Endothelial cell of umbilical vein (primary cell): ENCODE measurements around the gene PTPRZ1. TPM values are rescaled to one million over a fixed set of nuclear protein-coding genes. Genes with fewer than 3 reads are reported as not detected.

ENCODE experiments used
- BruUV-seq: library from RNA; stranded (reverse); fragments of 400-500 nt; replicated peaks from 2 replicates; lab custom pipeline; 2021; lab: Mats Ljungman, UMichigan
- CTCF ChIA-PET: fragments of 300-600, 350-600 bp; sonication (Branson Sonifier 250); formaldehyde crosslinking; loops from one replicate; lab custom pipeline; 2021; ENCODE audit warnings: antibody characterized with exemption, inconsistent platforms; lab: Charles Lee
- POLR2A ChIA-PET: fragments of 300-600, 350-600 bp; sonication (Branson Sonifier 250); formaldehyde crosslinking; loops from one replicate; lab custom pipeline; 2021; ENCODE audit warnings: antibody characterized with exemption, inconsistent platforms; lab: Charles Lee
- DNase-seq: peaks from one replicate; pipeline ENCODE4 v3.0.0-alpha.2; 2011; ENCODE audit warnings: low read depth, low spot score
- FAIRE-seq: peaks from 2 replicates; lab custom pipeline; 2011; peaks lifted over from hg19 to GRCh38; lab: Jason Lieb, UNC
- H2AFZ ChIP-seq: 2 replicates; pipeline ENCODE4 v1.6.0; 2012; ENCODE audit warnings: low read depth, low read length, control low read depth, inconsistent platforms
- H3K27ac ChIP-seq: 2 replicates; pipeline ENCODE4 v1.5.1; 2011; ENCODE audit warnings: low read depth, mild to moderate bottlenecking, control low read depth, low read length, moderate library complexity; ENCODE audit not compliant: insufficient read depth
- H3K27me3 ChIP-seq, 2 experiments: 2 replicates each; pipeline versions ENCODE4 v1.6.0 to v1.6.1; 2011; ENCODE audit warnings: low read length in 2 of 2, mixed read lengths in 1 of 2; ENCODE audit not compliant: control insufficient read depth in 2 of 2, insufficient read depth in 2 of 2
- H3K36me3 ChIP-seq, 2 experiments: 2 replicates in 1 of 2; 3 replicates in 1 of 2; pipeline ENCODE4 v1.5.1; 2011; ENCODE audit warnings: low read length in 2 of 2, mild to moderate bottlenecking in 1 of 2, moderate library complexity in 1 of 2; ENCODE audit not compliant: control insufficient read depth in 2 of 2, insufficient read depth in 2 of 2; ENCODE audit errors: extremely low read depth in 1 of 2
- H3K4me1 ChIP-seq: 3 replicates; pipeline ENCODE4 v1.5.1; 2011; ENCODE audit warnings: mild to moderate bottlenecking, low read length; ENCODE audit not compliant: control insufficient read depth, insufficient read depth; ENCODE audit errors: extremely low read depth
- H3K4me2 ChIP-seq: 2 replicates; pipeline ENCODE4 v1.6.1; 2011; ENCODE audit warnings: low read length, control low read depth, mixed read lengths; ENCODE audit not compliant: insufficient read depth
- H3K4me3 ChIP-seq, 3 experiments: fragments of 200-600 bp in 1 of 3; sonication (generic), shearing (Covaris generic) in 1 of 3; replicated peaks in 1 of 3; 2 replicates each; pipeline ENCODE4 v1.5.1; 2011 to 2016; ENCODE audit warnings: control low read depth in 3 of 3, low read length in 3 of 3, mild to moderate bottlenecking in 2 of 3, inconsistent platforms in 1 of 3, low read depth in 1 of 3, moderate library complexity in 1 of 3; ENCODE audit not compliant: insufficient read depth in 1 of 3
- H3K79me2 ChIP-seq: 2 replicates; pipeline ENCODE4 v1.6.0; 2012; ENCODE audit warnings: low read length, inconsistent platforms; ENCODE audit not compliant: control insufficient read depth, insufficient read depth
- H3K9ac ChIP-seq: replicated peaks from 2 replicates; pipeline ENCODE3; 2011; ENCODE audit warnings: low read length, control low read depth; ENCODE audit not compliant: insufficient read depth; ENCODE audit errors: extremely low read depth
- H3K9me1 ChIP-seq: replicated peaks from 3 replicates; pipeline ENCODE4 v1.6.0; 2011; ENCODE audit warnings: mild to moderate bottlenecking, low read length; ENCODE audit not compliant: control insufficient read depth, insufficient read depth; ENCODE audit errors: extremely low read depth
- H3K9me3 ChIP-seq: replicated peaks from 2 replicates; pipeline ENCODE4 v1.5.1; 2012; ENCODE audit warnings: low read length, inconsistent platforms; ENCODE audit not compliant: control insufficient read depth, insufficient read depth
- H4K20me1 ChIP-seq: replicated peaks from 2 replicates; pipeline ENCODE3; 2011; ENCODE audit warnings: mild to moderate bottlenecking, low read length; ENCODE audit not compliant: control insufficient read depth, insufficient read depth; ENCODE audit errors: extremely low read depth
- FOS ChIP-seq: IDR thresholded peaks from 2 replicates; pipeline ENCODE4 v1.6.1; 2011; ENCODE audit warnings: mild to moderate bottlenecking, low read length, moderate library complexity, borderline replicate concordance; ENCODE audit not compliant: insufficient read depth
- JUN ChIP-seq: IDR thresholded peaks from 2 replicates; pipeline ENCODE4 v1.6.1; 2011; ENCODE audit warnings: borderline replicate concordance, low read depth; ENCODE audit not compliant: insufficient read length, insufficient read depth
- MYC ChIP-seq: IDR thresholded peaks from one replicate; pipeline ENCODE4 v1.6.1; 2011; ENCODE audit warnings: mild to moderate bottlenecking, low read depth, low read length
- POLR2AphosphoS5 ChIP-seq: IDR thresholded peaks from 2 replicates; pipeline ENCODE4 v1.6.1; 2012; ENCODE audit warnings: low read depth, mild to moderate bottlenecking, control low read depth, low read length, moderate library complexity; ENCODE audit not compliant: insufficient read depth
- dilution Hi-C: fragments of 300-500 bp; cut with MboI; formaldehyde crosslinking; loops from one replicate; pipeline ENCODE4 v1.15.0; 2019; ENCODE audit warnings: low sequenced_read_pairs; ENCODE audit not compliant: extremely low pct_ligation_motif_present
- intact Hi-C: fragments of 100-400 bp; cut with micrococcal nuclease; formaldehyde crosslinking; loops from one replicate; pipeline ENCODE4 v1.10.0; 2022
- polyA plus RNA-seq, 4 experiments: library from polyadenylated mRNA; depleted of rRNA in 3 of 4; stranded (reverse) in 3 of 4; unstranded in 1 of 4; fragments of >200 nt; gene quantifications; 2 replicates each; pipeline versions ENCODE4 v1.2.1 to v1.2.3, GENCODE V29; 2011 to 2012; ENCODE audit warnings: missing spikeins in 1 of 4
- total RNA-seq: library from RNA; stranded (reverse); gene quantifications from 2 replicates; pipeline ENCODE4 v1.2.3, GENCODE V29; 2021

Gene PTPRZ1
- total and polyA plus RNA-seq, 2 donors (not counting 3 experiments of a cell fraction or from before 2014, with no cell fraction given), result 0.07 TPM; not detected in 1

- H3K9me3 ChIP-seq, result no peaks in the 10 kb centered on the region
- intact Hi-C loops, result no loop called here
- TF ChIP-seq FOS (peak; percentile 38), MYC (no peak), POLR2AphosphoS5 (no peak), JUN (peak; percentile 61)
- H3K79me2 ChIP-seq, result no peaks in the 10 kb centered on the region
- no peak overlapping the region for H3K27ac ChIP-seq
- no peaks in the 10 kb centered on the region for H3K36me3 ChIP-seq
- H3K9ac ChIP-seq, result no peak overlapping the region
- H3K4me2 ChIP-seq, result peak overlapping the region; percentile 81
- no TSS peak for BruUV-seq
- ChIA-PET POLR2A (no interaction called here), CTCF (interaction anchor here (1.1 to 1.7 kb wide), 4 partner anchors 38 to 947 kb away, joined by 3 to 15 read pairs (median 4); no protein-coding TSS in a partner anchor)
- dilution Hi-C loops, result no loop called here
- peak overlapping the region in 1 of 3 experiments; percentile 17 for H3K4me3 ChIP-seq
- H3K9me1 ChIP-seq, result no peaks in the 10 kb centered on the region
- FAIRE-seq, result peak; percentile 8
- H3K4me1 ChIP-seq, result peaks cover 8% of the 10 kb centered on the region
- no peaks in the 10 kb centered on the region for H4K20me1 ChIP-seq
- peak overlapping the region; percentile 38 for H2AFZ ChIP-seq
- DNase-seq, result peak; percentile 48
- H3K27me3 ChIP-seq, result no peaks in the 10 kb centered on the region
Measured at GRCh38 chr7:122055073-122055472, 182.1 kb downstream of the PTPRZ1 start.

- no peak overlapping the region for H3K9ac ChIP-seq
- BruUV-seq, result no TSS peak
- no peak overlapping the region for H3K4me2 ChIP-seq
- H3K9me3 ChIP-seq, result no peaks in the 10 kb centered on the region
- H2AFZ ChIP-seq, result no peak overlapping the region
- intact Hi-C loops (no loop called here), dilution Hi-C loops (no loop called here)
- no peaks in the 10 kb centered on the region for H3K36me3 ChIP-seq
- DNase-seq (peak; percentile 43), FAIRE-seq (no peak)
- no peaks in the 10 kb centered on the region for H3K27me3 ChIP-seq
- ChIA-PET CTCF (interaction anchor here (1.2 kb wide), 1 partner anchor 36 kb away, joined by 5 read pairs; no protein-coding TSS in a partner anchor), POLR2A (no interaction called here)
- no peaks in the 10 kb centered on the region for H3K79me2 ChIP-seq
- H3K9me1 ChIP-seq, result no peaks in the 10 kb centered on the region
- H3K27ac ChIP-seq, result no peak overlapping the region
- no peak overlapping the region for H3K4me3 ChIP-seq
- H4K20me1 ChIP-seq, result no peaks in the 10 kb centered on the region
- no peak for TF ChIP-seq MYC
- H3K4me1 ChIP-seq, result peaks cover 8% of the 10 kb centered on the region
Measured at GRCh38 chr7:122056977-122057376, 184.0 kb downstream of the PTPRZ1 start.
